Measurements from ENCODE around the gene GRIK4. TPM values are rescaled to one million over a fixed set of nuclear protein-coding genes. Genes with fewer than 3 reads are reported as not detected.

Gene GRIK4
- polyA plus RNA-seq, 1 of the 3 experiments (the other 2 are of a cell fraction), result 0.03 TPM

DNA sequence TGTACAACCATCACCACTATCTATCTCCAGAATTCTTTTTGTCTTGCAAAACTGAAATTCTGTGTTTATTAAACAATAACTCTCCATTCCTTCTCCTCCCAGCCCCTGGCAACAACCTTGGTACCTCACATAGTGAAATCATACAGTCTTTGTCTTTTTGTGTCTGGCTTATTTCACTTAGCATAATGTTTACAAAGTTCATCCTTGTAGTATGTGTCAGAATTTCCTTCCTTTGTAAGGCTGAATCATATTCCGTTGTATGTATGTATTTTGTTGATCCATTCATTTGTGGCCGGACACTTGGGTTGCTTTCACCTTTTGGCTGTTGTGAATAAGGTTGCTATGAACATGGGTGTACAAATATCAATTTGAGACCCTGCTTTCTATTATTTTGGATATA, 268.7 kb downstream of the GRIK4 start (continued):
- TF ChIP-seq, protein P1, sequence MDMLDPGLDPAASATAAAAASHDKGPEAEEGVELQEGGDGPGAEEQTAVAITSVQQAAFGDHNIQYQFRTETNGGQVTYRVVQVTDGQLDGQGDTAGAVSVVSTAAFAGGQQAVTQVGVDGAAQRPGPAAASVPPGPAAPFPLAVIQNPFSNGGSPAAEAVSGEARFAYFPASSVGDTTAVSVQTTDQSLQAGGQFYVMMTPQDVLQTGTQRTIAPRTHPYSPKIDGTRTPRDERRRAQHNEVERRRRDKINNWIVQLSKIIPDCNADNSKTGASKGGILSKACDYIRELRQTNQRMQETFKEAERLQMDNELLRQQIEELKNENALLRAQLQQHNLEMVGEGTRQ (IDR thresholded peaks at IDR 0.05; ENCODE audit: borderline replicate concordance, low read depth, low read length), result no peak
- TF ChIP-seq, protein P2, sequence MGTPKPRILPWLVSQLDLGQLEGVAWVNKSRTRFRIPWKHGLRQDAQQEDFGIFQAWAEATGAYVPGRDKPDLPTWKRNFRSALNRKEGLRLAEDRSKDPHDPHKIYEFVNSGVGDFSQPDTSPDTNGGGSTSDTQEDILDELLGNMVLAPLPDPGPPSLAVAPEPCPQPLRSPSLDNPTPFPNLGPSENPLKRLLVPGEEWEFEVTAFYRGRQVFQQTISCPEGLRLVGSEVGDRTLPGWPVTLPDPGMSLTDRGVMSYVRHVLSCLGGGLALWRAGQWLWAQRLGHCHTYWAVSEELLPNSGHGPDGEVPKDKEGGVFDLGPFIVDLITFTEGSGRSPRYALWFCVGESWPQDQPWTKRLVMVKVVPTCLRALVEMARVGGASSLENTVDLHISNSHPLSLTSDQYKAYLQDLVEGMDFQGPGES (IDR thresholded peaks at IDR 0.05; ENCODE audit: low read depth, low read length), result no peak
- no peak for TF ChIP-seq RXRA (IDR thresholded peaks at IDR 0.05; ENCODE audit: borderline replicate concordance, low read depth)
- no peak for TF ChIP-seq EP300 (IDR thresholded peaks at IDR 0.05; ENCODE audit: borderline replicate concordance in 1 of 2, low read depth in 1 of 2, low read length in 1 of 2)
- TF ChIP-seq JUND (IDR thresholded peaks at IDR 0.05), result no peak

DNA sequence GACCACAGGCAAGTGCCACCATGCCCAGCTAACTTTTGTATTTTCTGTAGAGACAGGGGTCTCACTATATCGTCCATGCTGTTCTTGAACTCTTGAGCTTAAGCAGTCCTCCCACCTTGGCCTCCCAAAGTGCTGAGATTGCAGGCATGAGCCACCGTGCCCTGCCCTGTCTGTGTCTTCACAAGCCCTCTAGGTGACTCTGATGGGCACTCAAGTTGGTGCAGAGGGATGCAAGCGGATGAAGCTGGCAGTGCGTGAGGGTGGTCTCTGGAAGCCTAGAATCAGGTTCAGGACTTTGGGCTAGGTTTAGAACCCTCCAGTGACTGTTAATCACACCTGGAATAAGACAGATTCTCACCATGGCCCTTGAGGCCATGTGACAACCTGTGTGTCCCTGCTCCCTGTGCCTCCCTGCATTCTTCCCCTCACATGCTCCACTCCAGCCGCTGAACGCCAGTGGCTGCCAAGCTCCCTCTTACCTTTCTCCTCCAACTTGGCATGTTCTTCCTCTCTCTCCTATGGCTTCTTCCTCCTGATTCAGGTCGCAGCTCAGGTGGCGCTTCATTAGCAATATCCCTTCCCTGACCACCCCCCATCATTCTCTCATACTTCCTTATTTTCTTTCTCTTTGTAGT, 270.1 kb downstream of the GRIK4 start:
- ChIA-PET CTCF (interaction anchor here (1.0 kb wide), 1 partner anchor 147 kb away, joined by 3 read pairs; no protein-coding TSS in a partner anchor), POLR2A (no interaction called here)
- no peaks in the 10 kb centered on the region for H3K9me3 ChIP-seq
- H3K27me3 ChIP-seq (ENCODE audit: insufficient read depth), result no peaks in the 10 kb centered on the region
- H3K27ac ChIP-seq (ENCODE audit: low read depth in 2 of 2, low read length in 1 of 2), result no peak overlapping the region
- no peaks in the 10 kb centered on the region for H3K36me3 ChIP-seq (replicated peaks in 1 of 2; ENCODE audit: control insufficient read depth in 1 of 2, insufficient read depth in 2 of 2, low read length in 1 of 2)
- WGBS (ENCODE audit: low lambda C conversion rate), result 58% methylated on average over 7 of the region's 8 CpGs
- no peaks in the 10 kb centered on the region for H3F3A ChIP-seq (replicated peaks; ENCODE audit: insufficient read depth)
- H3K79me2 ChIP-seq (ENCODE audit: insufficient read depth), result no peaks in the 10 kb centered on the region
- H3K4me3 ChIP-seq (ENCODE audit: low read depth in 2 of 2, low read length in 1 of 2), result no peak overlapping the region
- H3K9me2 ChIP-seq, result no peaks in the 10 kb centered on the region
- no peak overlapping the region for H2AFZ ChIP-seq (ENCODE audit: low read depth)
- no peak overlapping the region for H3K4me2 ChIP-seq
- DNase-seq, result no peak
- peaks cover 0 to 17% of the 10 kb centered on the region in 2 experiments; a peak in 1 of 4 replicates for H3K4me1 ChIP-seq (ENCODE audit: control insufficient read depth in 1 of 2, insufficient read depth in 2 of 2, low read depth in 1 of 2, low read length in 1 of 2)
- TF ChIP-seq, protein P3, sequence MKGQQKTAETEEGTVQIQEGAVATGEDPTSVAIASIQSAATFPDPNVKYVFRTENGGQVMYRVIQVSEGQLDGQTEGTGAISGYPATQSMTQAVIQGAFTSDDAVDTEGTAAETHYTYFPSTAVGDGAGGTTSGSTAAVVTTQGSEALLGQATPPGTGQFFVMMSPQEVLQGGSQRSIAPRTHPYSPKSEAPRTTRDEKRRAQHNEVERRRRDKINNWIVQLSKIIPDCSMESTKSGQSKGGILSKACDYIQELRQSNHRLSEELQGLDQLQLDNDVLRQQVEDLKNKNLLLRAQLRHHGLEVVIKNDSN (IDR thresholded peaks at IDR 0.05; ENCODE audit: borderline replicate concordance, low read depth), result no peak
- TF ChIP-seq RFX5 (IDR thresholded peaks at IDR 0.05; ENCODE audit: low read length) (no peak), SIN3A (IDR thresholded peaks at IDR 0.05; ENCODE audit: borderline replicate concordance, low read depth, low read length) (no peak), MEF2A (IDR thresholded peaks at IDR 0.05; ENCODE audit: borderline replicate concordance, low read depth) (no peak), FOXM1 (IDR thresholded peaks at IDR 0.05; ENCODE audit: low read depth) (no peak), FOXJ3 (CRISPR knock-in tag; IDR thresholded peaks at IDR 0.05) (no peak), EZH2phosphoT487 (IDR thresholded peaks at IDR 0.05; ENCODE audit: borderline replicate concordance, low read depth) (no peak)
- no peaks in the 10 kb centered on the region for H4K20me1 ChIP-seq (ENCODE audit: insufficient read depth)
- H3K9ac ChIP-seq, result no peak overlapping the region

Data from SK-N-SH (cell line).